Spinal cord (tissue), 10 donors: ENCODE data around the gene CSRNP3. TPM values are rescaled to one million over a fixed set of nuclear protein-coding genes. Genes with fewer than 3 reads are reported as not detected.

ENCODE experiments used
- DNase-seq, 6 donors: peaks; one replicate each; pipeline versions ENCODE4 v3.0.0 to v3.0.0-alpha.2; 2013 to 2015; ENCODE audit warnings: low spot score in 6 of 6, low read depth in 4 of 6
- H3K27ac ChIP-seq: one replicate; pipeline ENCODE4 v1.5.1; 2013; ENCODE audit warnings: low read depth, low read length, control low read depth
- H3K27me3 ChIP-seq: one replicate; pipeline ENCODE4 v1.6.1; 2013; ENCODE audit warnings: low read length; ENCODE audit not compliant: control insufficient read depth, insufficient read depth
- H3K36me3 ChIP-seq: one replicate; pipeline ENCODE4 v1.6.1; 2013; ENCODE audit warnings: low read length; ENCODE audit not compliant: control insufficient read depth, insufficient read depth
- H3K4me1 ChIP-seq: one replicate; pipeline ENCODE4 v1.6.1; 2013; ENCODE audit warnings: low read length; ENCODE audit not compliant: control insufficient read depth, insufficient read depth
- H3K4me3 ChIP-seq: one replicate; pipeline ENCODE4 v1.5.1; 2013; ENCODE audit warnings: low read depth, low read length, control low read depth
- H3K9me3 ChIP-seq: one replicate; pipeline ENCODE4 v1.6.1; 2013; ENCODE audit warnings: low read length; ENCODE audit not compliant: control insufficient read depth, insufficient read depth
- whole genome bisulfite sequencing: methylation state at CpG from one replicate; pipeline ENCODE4 v1.1.5; 2013; ENCODE audit warnings: missing lambda C conversion rate; ENCODE audit not compliant: insufficient coverage; 5-methylcytosine and 5-hydroxymethylcytosine counted together
- polyA plus RNA-seq, 2 donors: library from polyadenylated mRNA; unstranded; fragments of 120-200 nt; gene quantifications; one replicate each; pipeline ENCODE4 v1.2.1, GENCODE V29; 2013; ENCODE audit not compliant: insufficient read length in 2 of 2
- total RNA-seq, 2 donors: library from RNA; depleted of rRNA in 1 of 2; stranded (reverse); fragments of 120-200 nt in 1 of 2; fragments of >200 nt in 1 of 2; gene quantifications; one replicate each; pipeline versions ENCODE4 v1.2.3 to v1.2.4, GENCODE V29; 2013 to 2014
- donor health status: healthy.

The CSRNP3 gene
- total and polyA plus RNA-seq, 4 donors: 21.7 to 82.9 (median 35.2) TPM

DNA sequence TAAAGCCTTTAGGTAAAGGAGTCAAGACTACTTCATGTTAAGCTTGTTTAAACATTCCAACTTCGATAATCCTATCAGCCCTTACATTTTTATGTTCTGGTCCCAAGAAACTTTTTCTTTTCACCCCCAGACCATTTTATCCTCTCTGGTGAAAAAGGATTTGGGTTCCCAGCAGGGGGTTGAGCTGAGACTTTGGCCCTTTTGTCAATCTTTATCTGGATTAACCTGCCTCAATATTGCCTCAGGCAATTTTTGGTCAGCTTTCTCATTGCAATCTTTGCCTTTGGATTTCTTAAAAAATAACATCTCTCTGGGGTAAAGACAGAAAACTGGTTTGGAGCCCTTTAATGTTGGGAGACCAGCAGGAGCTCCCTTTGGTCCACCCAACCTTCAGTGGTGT lies 33.9 kb upstream of the CSRNP3 start:
- WGBS: no CpG with 5 or more reads among the region's 1 CpG
- Histone ChIP-seq H3K9me3 (no peaks in the 10 kb centered on the region), H3K4me1 (no peaks in the 10 kb centered on the region), H3K36me3 (no peaks in the 10 kb centered on the region), H3K27ac (no peak overlapping the region), H3K27me3 (no peaks in the 10 kb centered on the region), H3K4me3 (no peak overlapping the region)
- no peak for DNase-seq

DNA sequence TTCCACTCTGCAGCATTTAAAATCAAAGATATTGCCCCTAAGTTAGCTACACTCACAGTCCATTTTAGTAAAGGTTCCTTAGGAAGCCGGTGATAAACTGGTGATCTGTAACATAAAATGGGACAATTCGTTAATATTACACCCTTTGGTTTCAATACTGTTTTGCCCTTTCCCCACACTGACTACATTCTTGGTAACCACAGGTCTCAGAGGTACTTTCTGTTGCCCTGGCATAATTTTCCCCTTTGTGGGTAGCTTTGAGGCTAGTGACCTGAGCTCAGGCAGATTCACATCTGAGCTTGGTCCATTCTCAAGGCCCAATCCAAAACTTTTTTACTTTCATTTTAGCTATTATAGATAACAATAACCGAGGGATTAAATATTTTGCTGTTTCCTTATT lies 32.9 kb upstream of the CSRNP3 start:
- DNase-seq: no peak
- no peaks in the 10 kb centered on the region for H3K27me3 ChIP-seq
- no peaks in the 10 kb centered on the region for H3K36me3 ChIP-seq
- no peaks in the 10 kb centered on the region for H3K4me1 ChIP-seq
- no peak overlapping the region for H3K4me3 ChIP-seq
- H3K9me3 ChIP-seq: no peaks in the 10 kb centered on the region
- no peak overlapping the region for H3K27ac ChIP-seq
- WGBS: no CpG with 5 or more reads among the region's 3 CpGs

DNA sequence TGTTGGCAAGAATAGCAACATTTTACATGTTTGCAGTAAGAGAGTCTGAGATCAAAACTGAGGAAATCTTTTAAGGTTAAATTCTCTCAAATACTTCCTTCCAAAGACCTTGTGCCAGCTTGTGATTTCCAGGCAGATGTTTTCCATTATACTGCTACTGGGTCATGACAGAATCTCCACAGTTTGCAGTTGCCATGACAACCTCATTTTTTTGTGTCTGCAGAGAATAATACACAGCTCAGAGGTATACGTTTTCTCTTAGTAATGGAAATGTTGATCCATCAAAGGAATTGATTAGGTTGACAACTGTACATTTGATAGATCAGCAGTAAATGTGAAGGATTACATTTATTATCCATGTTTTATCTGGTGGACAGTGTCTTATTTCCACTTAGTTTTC lies 29.1 kb upstream of the CSRNP3 start:
- no peaks in the 10 kb centered on the region for H3K4me1 ChIP-seq
- no CpG with 5 or more reads among the region's 1 CpG for WGBS
- H3K9me3 ChIP-seq: peaks cover 2% of the 10 kb centered on the region
- peak; percentile 31 to 94 (median 60) for DNase-seq
- no peaks in the 10 kb centered on the region for H3K27me3 ChIP-seq
- H3K36me3 ChIP-seq: no peaks in the 10 kb centered on the region
- no peak overlapping the region for H3K4me3 ChIP-seq
- no peak overlapping the region for H3K27ac ChIP-seq

DNA sequence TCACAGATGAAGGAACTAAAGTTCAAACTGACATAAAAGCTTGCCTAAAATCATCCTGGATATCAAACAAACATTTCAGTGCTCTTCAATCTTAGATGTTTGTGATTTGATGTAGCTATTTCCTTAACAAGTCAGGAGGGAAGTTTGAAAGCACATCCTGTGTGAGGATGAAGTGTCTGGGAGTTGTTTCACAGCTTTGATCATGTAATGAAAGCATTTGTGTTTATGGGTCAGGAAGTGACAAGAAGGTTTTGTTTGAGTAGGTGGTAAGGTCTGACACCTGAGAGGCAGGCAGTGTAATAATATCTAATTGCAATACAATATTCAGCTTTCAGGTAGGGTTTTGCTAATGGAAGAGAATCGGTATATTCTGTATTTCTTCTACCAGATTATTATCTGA lies 26.0 kb upstream of the CSRNP3 start:
- Histone ChIP-seq H3K4me3 (no peak overlapping the region), H3K36me3 (no peaks in the 10 kb centered on the region), H3K27ac (no peak overlapping the region), H3K9me3 (peaks cover 2% of the 10 kb centered on the region), H3K4me1 (no peaks in the 10 kb centered on the region), H3K27me3 (no peaks in the 10 kb centered on the region)
- WGBS: no CpG with 5 or more reads among the region's 1 CpG
- no peak for DNase-seq

DNA sequence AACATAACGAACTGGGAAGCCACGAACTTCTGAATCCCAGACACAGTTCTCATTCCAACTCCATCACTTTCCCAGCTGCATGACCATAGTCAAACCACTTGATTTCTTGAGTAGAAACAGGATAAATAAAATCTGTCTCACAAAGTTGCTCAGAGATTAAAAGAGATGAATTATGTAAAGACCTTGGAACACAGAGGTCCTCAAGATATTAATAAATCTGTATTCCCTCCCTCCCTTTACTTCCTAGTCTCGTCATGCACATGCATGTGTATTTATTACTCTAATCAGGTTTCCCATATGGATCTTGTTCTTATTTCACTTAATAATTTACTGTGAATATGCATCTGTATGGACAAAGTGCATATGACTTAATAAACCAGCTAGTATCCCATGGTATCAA lies 21.1 kb upstream of the CSRNP3 start:
- DNase-seq: no peak
- no peaks in the 10 kb centered on the region for H3K36me3 ChIP-seq
- no peak overlapping the region for H3K27ac ChIP-seq
- no peak overlapping the region for H3K4me3 ChIP-seq
- no peaks in the 10 kb centered on the region for H3K27me3 ChIP-seq
- H3K9me3 ChIP-seq: peaks cover 2% of the 10 kb centered on the region
- WGBS: no CpG with 5 or more reads among the region's 3 CpGs
- no peaks in the 10 kb centered on the region for H3K4me1 ChIP-seq

DNA sequence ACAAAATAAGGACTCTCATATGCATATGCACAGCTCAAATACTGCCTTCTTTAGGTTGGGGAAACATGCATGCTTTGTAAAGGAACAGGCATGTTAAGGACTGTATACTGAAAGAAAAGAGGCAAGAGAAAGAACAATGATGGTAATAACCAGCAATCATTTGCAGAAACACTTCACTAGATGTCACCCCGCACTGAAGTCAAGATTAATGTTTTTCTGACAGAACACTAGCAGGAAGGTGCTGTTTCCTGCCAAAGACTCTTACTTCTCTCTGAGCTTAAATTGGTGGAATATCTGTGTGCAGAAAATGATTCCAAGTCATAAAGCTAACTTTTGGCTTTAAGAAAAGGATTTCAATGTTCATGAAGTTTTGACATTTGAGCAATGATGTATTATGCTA lies 19.3 kb upstream of the CSRNP3 start:
- no peaks in the 10 kb centered on the region for H3K4me1 ChIP-seq
- no peaks in the 10 kb centered on the region for H3K36me3 ChIP-seq
- DNase-seq: peak in 2 of 6 donors; percentile 38 to 51
- H3K27ac ChIP-seq: no peak overlapping the region
- no peak overlapping the region for H3K4me3 ChIP-seq
- WGBS: no CpG with 5 or more reads among the region's 1 CpG
- peaks cover 2% of the 10 kb centered on the region for H3K9me3 ChIP-seq
- H3K27me3 ChIP-seq: no peaks in the 10 kb centered on the region

DNA sequence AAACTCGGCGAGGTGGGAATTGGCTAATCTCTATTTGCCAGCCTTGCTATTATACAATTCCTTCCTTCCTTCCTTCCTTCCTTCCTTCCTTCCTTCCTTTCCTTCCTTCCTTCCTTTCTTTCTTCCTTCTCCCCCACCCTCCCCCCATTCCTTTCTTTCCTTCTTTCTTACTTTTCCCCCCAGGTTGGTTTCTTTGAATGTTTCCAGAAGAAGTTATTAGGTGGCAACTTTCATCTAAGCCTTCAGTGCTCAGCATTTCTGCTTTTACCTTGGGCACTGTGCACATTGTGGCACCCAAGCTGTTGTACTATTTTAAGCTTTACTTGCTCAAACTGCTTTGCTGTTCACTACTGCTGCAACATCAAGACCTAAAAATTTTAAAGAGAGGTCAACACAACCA lies 17.2 kb upstream of the CSRNP3 start:
- 100% methylated on average over 2 of the region's 2 CpGs for WGBS
- H3K4me1 ChIP-seq: no peaks in the 10 kb centered on the region
- H3K9me3 ChIP-seq: no peaks in the 10 kb centered on the region
- no peak overlapping the region for H3K4me3 ChIP-seq
- H3K36me3 ChIP-seq: no peaks in the 10 kb centered on the region
- no peak for DNase-seq
- H3K27me3 ChIP-seq: no peaks in the 10 kb centered on the region
- no peak overlapping the region for H3K27ac ChIP-seq

DNA sequence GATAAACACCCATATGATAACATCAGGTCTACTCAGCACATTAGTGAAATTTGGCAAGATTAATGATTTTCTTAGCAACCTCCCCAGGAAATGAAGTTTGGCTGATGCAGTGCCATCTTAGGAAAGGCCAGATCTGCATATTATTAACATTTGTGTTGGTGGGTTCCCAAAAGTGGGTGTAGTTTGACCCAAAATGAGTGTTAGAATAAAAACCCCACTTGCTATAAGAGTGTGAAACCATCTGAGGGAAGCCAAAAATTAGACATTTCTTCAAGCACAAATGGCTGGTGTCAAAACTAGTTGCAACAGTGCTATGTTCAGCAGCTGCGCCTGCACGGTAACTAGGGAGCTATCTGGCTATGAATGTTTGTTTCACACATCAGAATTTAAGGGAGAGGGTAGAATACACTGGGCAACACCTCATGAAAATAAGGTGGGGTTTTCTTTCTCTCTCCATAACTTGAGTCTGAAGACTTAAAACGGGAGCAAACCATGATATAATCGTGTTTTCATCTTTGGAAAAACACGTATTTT lies 15.9 kb upstream of the CSRNP3 start:
- Histone ChIP-seq H3K4me1 (no peaks in the 10 kb centered on the region), H3K27me3 (no peaks in the 10 kb centered on the region), H3K36me3 (no peaks in the 10 kb centered on the region), H3K27ac (no peak overlapping the region), H3K9me3 (no peaks in the 10 kb centered on the region), H3K4me3 (no peak overlapping the region)
- 97% methylated on average over 3 of the region's 5 CpGs for WGBS
- DNase-seq: peak in 1 of 6 donors; percentile 90

DNA sequence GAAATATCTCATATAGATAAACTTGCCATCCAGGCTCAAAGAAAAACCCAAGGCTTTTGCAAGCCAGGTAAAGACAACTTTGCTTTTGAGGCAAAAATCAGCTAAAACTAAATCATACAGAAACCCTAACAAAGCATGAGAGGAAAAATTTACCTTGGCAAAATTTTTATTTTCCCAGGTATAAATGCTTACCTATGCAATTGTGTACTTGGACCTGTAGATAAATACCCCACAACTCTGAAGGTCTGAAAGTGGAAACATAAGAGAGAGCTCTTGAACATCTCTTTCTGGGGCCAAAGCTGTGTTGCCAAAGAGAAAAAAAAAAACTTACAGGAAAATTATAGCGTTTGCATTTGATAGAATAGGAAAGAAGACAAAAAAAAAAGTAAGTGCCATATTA lies 14.6 kb upstream of the CSRNP3 start:
- Histone ChIP-seq H3K27ac (no peak overlapping the region), H3K27me3 (no peaks in the 10 kb centered on the region), H3K4me1 (no peaks in the 10 kb centered on the region), H3K36me3 (no peaks in the 10 kb centered on the region), H3K9me3 (no peaks in the 10 kb centered on the region), H3K4me3 (no peak overlapping the region)
- no peak for DNase-seq
- WGBS: no CpG with 5 or more reads among the region's 1 CpG

DNA sequence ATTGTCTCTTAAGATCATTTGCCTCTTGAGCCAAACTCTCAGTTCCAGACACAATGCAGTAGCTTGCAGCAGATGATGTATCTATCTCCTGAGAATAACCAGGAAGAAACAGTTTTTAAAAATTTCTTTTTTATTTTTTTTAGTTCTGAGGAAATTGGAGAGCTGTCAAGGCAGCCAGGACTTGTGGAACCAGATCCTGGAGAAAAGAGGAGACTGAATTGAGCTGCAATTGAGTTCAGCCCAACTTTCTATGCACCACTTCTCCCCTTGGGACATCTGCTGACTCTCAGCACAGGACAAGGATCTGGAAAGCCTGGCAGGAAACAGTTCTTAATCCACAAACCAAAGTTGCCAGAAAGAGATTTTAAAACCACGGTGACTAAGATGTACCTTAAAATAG lies 13.5 kb upstream of the CSRNP3 start:
- Histone ChIP-seq H3K27ac (no peak overlapping the region), H3K4me3 (no peak overlapping the region), H3K27me3 (no peaks in the 10 kb centered on the region), H3K36me3 (no peaks in the 10 kb centered on the region), H3K4me1 (no peaks in the 10 kb centered on the region), H3K9me3 (no peaks in the 10 kb centered on the region)
- WGBS: no CpG with 5 or more reads among the region's 1 CpG
- no peak for DNase-seq
